ENCODE data around the gene ARHGAP4. TPM values are rescaled to one million over a fixed set of nuclear protein-coding genes. Genes with fewer than 3 reads are reported as not detected.

The ARHGAP4 gene
- total and polyA plus RNA-seq, 10 of the 15 experiments (the other 5 are each of a cell fraction or from before 2014, with no cell fraction given): 0.71 to 120 (median 44.3) TPM

DNA sequence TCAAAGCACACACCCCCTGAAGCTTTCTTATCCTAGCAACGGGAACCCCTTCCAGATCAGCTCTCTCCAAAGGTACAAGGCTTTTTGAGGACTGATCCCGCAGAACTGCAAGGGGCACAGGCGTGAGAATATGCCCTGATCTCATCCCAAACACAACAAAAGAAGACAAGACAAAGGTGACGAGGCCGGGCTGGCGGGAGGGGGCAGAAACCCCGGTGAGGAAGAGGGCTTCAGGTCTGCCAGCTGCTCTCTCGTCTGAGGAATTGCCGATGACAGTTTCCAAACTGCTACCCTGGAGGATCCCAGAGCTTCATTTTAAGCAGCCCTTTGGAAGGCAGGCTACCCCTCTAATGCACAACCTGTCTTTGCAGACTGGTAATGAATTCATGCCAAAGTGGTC lies 42.2 kb upstream of the ARHGAP4 start:
- ChIA-PET CTCF (interaction anchor here (0.7 to 5.9 kb wide), 11 partner anchors 7 to 205 kb away, joined by 3 to 35 read pairs (median 5); no protein-coding TSS in a partner anchor), RAD21 (ENCODE audit: unreplicated experiment) (interaction anchor here (1.1 to 6.4 kb wide), 7 partner anchors 12 to 53 kb away, joined by 3 to 48 read pairs (median 8); partner anchors contain the start of gene ARHGAP4), SMC1A (ENCODE audit: uncharacterized antibody, unreplicated experiment) (interaction anchor here (1.0 to 4.7 kb wide), 8 partner anchors 13 to 52 kb away, joined by 3 to 21 read pairs (median 6); partner anchors contain the start of gene ARHGAP4), POLR2A (interaction anchor here (0.9 to 7.9 kb wide), 8 partner anchors 13 to 63 kb away, joined by 3 to 68 read pairs (median 5); partner anchors contain the start of gene ARHGAP4)
- 45% methylated on average over 9 of the region's 9 CpGs for WGBS (ENCODE audit: insufficient coverage, insufficient replicate concordance, low lambda C conversion rate, missing lambda C conversion rate)
- H3K4me1 ChIP-seq (ENCODE audit: control insufficient read depth, insufficient read depth, low read length): peaks cover 9% of the 10 kb centered on the region
- ATAC-seq (no peak), FAIRE-seq (no peak), DNase-seq (ENCODE audit: low read depth, low spot score) (no peak)
- no peaks in the 10 kb centered on the region; the same call in 1 of the 2 replicates for H4K20me1 ChIP-seq (ENCODE audit: control insufficient read depth, insufficient read depth)
- TF ChIP-seq POLR2AphosphoS2 (IDR thresholded peaks at IDR 0.05; ENCODE audit: low read depth, low read length) (no peak), BHLHE40 (IDR thresholded peaks at IDR 0.05; ENCODE audit: borderline replicate concordance in 1 of 2, low read depth in 2 of 2, low read length in 1 of 2) (no peak), BRCA1 (IDR thresholded peaks at IDR 0.05; ENCODE audit: low read depth, low read length) (no peak), WRNIP1 (IDR thresholded peaks at IDR 0.05; ENCODE audit: borderline replicate concordance, low read depth, low read length) (no peak), JUND (IDR thresholded peaks at IDR 0.05; ENCODE audit: low read depth, low read length) (no peak), ESRRA (IDR thresholded peaks at IDR 0.05; ENCODE audit: low read length) (no peak), SMAD1 (IDR thresholded peaks at IDR 0.05; ENCODE audit: low read depth, partially characterized antibody) (no peak), FOXK2 (IDR thresholded peaks at IDR 0.05) (no peak), HDGF (IDR thresholded peaks at IDR 0.05) (no peak)
- TF ChIP-seq, protein P1, sequence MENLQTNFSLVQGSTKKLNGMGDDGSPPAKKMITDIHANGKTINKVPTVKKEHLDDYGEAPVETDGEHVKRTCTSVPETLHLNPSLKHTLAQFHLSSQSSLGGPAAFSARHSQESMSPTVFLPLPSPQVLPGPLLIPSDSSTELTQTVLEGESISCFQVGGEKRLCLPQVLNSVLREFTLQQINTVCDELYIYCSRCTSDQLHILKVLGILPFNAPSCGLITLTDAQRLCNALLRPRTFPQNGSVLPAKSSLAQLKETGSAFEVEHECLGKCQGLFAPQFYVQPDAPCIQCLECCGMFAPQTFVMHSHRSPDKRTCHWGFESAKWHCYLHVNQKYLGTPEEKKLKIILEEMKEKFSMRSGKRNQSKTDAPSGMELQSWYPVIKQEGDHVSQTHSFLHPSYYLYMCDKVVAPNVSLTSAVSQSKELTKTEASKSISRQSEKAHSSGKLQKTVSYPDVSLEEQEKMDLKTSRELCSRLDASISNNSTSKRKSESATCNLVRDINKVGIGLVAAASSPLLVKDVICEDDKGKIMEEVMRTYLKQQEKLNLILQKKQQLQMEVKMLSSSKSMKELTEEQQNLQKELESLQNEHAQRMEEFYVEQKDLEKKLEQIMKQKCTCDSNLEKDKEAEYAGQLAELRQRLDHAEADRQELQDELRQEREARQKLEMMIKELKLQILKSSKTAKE (IDR thresholded peaks at IDR 0.05; ENCODE audit: low read depth, poor library complexity, severe bottlenecking): no peak
- TF ChIP-seq, protein P2, sequence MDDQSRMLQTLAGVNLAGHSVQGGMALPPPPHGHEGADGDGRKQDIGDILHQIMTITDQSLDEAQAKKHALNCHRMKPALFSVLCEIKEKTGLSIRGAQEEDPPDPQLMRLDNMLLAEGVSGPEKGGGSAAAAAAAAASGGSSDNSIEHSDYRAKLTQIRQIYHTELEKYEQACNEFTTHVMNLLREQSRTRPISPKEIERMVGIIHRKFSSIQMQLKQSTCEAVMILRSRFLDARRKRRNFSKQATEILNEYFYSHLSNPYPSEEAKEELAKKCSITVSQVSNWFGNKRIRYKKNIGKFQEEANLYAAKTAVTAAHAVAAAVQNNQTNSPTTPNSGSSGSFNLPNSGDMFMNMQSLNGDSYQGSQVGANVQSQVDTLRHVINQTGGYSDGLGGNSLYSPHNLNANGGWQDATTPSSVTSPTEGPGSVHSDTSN (IDR thresholded peaks at IDR 0.05; ENCODE audit: insufficient replicate concordance, low read depth, low read length): no peak
- H2AFZ ChIP-seq (ENCODE audit: control insufficient read depth, low read depth, low read length): no peak overlapping the region
- no peaks in the 10 kb centered on the region for H3K27me3 ChIP-seq (replicated peaks in 1 of 2; ENCODE audit: control insufficient read depth in 2 of 2, insufficient read depth in 2 of 2, low read length in 1 of 2)
- in situ Hi-C loops (cut with MboI) (loop anchor here (10.0 kb wide), 1 partner anchor 1013 kb away; no protein-coding TSS in a partner anchor), intact Hi-C loops (cut with micrococcal nuclease; ENCODE audit: unreplicated experiment) (no loop called here)
- peaks cover 5 to 6% of the 10 kb centered on the region in 2 experiments; a peak in 3 of 4 replicates for H3K36me3 ChIP-seq (ENCODE audit: control insufficient read depth in 2 of 2, insufficient read depth in 2 of 2, low read length in 1 of 2)
- no TSS peak for BruUV-seq (replicated peaks)
- H3K4me3 ChIP-seq: peak overlapping the region; percentile 80
- peaks cover 73% of the 10 kb centered on the region for H3K79me2 ChIP-seq (ENCODE audit: control insufficient read depth, insufficient read depth, low read length)
- peak overlapping the region; percentile 50; the same call in 1 of the 2 replicates for H3K27ac ChIP-seq (ENCODE audit: control insufficient read depth, insufficient read depth)
- no peaks in the 10 kb centered on the region for H3K9me3 ChIP-seq (replicated peaks; ENCODE audit: control insufficient read depth, insufficient read depth, low read length)
- H3K4me2 ChIP-seq (ENCODE audit: control insufficient read depth, insufficient read depth): peak overlapping the region; percentile 81
- H3K9ac ChIP-seq (ENCODE audit: control insufficient read depth, insufficient read depth, low read length): peak overlapping the region; percentile 74

Data from GM12878 (cell line).